HG02884 (cell line): ENCODE data around the gene C2CD2.
"Not testable (repeated sequence)": the region's sequence is repeated elsewhere in the genome, so short reads cannot be mapped to it uniquely, and the experiment has no call there.

Experiments used
- ATAC-seq: cut with Tn5 transposase; IDR thresholded peaks from one replicate; pipeline ENCODE4 v1.9.1; 2021; ENCODE audit warnings: mild to moderate bottlenecking, moderate library complexity; ENCODE audit not compliant: unreplicated experiment

The C2CD2 gene

DNA sequence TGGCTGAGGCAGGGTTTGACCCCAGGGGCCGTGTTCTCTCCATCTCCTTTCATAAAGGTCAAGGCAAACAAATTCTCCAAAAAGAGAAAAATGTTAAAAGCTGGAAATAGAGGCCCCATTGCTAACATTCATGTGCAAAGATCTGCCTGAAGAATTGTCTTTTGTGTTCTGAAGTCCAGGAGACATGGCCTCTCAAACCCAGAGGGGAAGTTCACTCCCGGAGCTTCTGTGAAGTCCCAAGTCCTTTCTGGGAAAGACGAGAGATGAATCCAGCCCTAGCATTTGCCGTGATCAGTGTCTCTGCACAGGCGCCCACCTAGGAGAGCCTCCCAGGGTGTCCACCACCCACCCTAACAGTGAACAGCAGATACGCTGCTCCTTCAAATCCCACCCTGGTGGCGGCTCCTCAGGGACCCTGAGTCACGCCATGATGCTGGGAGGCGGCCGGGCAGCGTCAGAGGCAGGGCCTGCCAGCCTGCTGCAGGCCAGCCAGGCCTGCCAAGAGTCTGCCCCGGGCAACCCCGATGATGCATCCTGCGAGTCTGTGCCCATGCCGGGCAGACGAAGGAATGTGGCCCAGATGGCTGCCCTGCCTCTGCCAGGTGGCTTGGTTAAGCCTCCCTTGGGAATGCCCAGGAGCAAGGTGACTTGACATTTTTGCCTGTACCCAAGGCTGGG lies 5.2 kb upstream of the C2CD2 start:
- no peak for ATAC-seq

- no peak for ATAC-seq
Observed at GRCh38 chr21:41957991-41958766, 4.4 kb upstream of the C2CD2 start.

DNA sequence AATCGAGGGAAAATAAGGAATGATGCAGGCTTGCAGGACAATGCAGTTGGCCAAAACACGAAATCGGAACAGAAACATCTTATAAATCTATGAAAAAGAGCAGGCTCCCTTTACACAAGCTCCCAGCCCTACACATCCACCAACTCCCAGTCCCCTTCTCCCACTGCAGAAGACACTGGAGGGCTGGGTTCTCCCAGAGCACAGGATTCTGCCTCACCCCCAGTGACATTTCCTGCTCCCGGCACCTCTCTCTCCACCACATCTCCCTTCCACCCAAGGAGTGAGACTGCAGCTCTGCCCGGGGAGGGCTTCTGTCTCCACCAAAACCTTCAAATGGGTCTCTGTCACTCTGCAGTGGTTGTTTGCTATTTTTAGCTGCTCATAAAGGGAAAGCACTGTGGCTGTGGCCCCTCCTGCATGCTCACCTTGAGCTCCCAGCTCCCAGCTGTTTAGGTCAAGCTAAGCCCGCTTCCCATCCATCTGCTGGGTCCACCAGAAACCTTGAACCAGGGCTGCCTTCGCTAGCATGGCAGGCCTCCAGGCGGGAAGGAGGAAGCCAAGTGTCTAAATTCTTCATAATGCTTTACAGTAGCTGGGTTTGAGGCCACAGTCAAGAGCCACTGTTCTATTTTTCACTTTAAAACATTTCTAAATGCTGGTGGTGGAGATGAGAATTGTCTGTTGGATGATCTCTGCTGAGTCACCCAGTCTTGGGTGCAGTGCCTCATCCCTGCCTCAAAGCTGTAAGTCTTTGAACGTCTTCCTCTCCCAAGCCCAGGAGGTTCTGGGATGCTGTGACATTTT lies 3.3 kb upstream of the C2CD2 start:
- no peak for ATAC-seq

DNA sequence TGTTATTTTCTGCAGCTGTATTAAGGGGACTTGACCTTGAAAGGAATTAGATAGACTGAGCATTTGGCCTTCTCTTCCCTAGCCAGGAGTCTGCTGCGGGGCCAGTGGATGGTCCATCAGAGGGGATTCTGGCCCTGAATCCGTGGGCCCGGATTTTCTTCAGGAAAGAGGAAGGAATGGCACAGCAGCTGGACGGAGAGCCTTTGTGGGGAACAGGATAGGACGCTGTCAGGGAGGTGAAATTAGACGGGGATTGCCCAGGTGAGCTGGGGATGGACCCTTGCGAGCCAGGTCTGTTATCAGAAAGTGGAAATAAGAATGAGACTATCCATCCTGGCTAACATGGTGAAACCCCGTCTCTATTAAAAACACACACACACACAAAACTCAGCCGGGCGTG lies 1.7 kb upstream of the C2CD2 start:
- no peak for ATAC-seq

DNA sequence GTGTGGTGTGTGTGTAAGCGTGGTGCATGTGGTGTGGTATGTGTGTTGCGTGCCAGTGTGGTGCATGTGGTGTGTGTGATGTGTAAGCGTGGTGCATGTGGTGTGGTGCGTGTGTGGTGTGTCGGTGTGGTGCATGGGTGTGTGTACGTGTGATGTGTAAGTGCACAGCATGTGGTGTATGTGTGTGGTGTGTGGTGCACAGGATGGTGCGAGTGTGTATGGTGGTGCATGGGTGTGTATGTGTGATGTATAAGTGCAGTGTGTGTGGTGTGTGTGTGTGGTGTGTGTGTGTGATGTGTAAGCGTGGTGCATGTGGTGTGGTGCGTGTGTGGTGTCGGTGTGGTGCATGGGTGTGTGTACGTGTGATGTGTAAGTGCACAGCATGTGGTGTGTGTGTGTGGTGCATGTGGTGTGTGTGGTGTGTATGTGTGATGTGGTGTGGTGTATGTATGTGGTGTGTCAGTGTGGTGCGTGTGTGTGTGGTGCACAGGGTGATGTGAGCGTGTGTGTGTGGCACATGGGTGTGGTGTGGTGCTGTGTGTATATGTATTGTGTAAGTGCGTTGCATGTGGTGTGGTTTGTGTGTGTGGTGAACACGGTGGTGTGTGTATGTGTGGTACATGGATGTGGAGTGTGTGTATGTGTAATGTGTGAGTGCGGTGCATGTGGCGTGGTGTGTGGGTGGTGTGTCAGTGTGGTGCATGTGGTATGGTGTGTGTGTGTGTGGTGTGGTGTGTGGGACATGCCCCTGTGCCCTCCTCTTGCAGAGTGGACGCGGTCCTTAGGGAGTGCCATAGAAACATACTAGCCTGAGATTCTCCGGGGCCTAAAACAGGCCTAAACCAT lies 1.1 kb upstream of the C2CD2 start:
- no peak for ATAC-seq

GRCh38 chr21:41953249-41953830 lies 478 bp downstream of the C2CD2 start:
- ATAC-seq = no peak

DNA sequence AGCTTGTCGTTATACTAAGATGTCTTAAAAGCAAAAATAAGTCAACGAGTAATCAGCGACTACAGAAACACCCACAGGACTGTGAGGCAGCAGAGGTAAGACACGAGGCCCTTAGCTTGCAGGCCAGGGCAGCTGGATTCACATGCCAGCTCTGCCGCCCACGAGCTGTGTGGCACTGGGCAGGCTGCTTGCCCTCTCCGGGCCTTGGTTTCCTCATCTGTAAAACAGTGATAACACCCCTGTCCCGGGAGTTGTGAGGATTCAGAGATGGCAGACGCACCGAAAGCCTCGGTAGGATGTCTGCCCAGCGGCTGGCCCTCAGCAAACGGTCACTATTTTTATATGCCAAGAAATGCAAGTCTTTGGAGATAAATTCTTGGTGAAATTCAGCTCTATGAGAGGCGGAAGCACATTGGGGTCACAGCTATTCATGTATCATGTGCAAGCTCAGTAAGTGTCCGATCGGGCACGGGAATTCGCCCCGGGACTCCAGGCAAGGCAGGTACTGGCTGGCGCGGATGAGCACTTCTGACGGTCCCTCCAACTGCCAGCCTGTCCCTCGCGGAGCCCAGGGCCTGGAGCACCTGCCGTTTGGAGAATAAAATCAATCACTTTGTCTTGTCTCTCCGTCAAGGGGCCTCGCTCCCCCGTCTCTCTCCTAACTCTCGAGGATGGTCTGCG lies 1.1 kb downstream of the C2CD2 start:
- ATAC-seq = no peak

GRCh38 chr21:41951876-41952567 lies 1.8 kb downstream of the C2CD2 start:
- ATAC-seq = no peak

- no peak for ATAC-seq
Observed at GRCh38 chr21:41950941-41951351, 2.9 kb downstream of the C2CD2 start.

- ATAC-seq = not testable (repeated sequence)
Observed at GRCh38 chr21:41949631-41950030, 4.2 kb downstream of the C2CD2 start.

DNA sequence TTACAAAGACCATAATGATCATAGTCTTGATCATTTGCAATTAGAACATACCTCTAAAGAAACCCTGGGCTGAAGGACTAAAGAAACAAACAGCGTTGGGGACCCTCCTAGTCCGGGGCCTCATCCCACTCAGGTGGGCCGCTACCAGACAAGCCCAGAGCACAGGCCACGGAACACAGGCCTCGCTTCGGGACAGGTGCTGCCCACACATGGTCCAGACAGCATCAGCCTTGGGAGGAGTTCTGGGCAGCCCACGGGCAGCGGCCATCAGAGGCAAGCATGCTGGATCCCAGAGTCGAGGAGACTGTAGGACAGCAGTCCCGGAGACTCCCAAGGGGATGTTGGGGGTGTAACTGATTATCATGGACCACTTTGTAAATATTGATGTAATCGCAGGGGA lies 4.9 kb downstream of the C2CD2 start:
- ATAC-seq = no peak

DNA sequence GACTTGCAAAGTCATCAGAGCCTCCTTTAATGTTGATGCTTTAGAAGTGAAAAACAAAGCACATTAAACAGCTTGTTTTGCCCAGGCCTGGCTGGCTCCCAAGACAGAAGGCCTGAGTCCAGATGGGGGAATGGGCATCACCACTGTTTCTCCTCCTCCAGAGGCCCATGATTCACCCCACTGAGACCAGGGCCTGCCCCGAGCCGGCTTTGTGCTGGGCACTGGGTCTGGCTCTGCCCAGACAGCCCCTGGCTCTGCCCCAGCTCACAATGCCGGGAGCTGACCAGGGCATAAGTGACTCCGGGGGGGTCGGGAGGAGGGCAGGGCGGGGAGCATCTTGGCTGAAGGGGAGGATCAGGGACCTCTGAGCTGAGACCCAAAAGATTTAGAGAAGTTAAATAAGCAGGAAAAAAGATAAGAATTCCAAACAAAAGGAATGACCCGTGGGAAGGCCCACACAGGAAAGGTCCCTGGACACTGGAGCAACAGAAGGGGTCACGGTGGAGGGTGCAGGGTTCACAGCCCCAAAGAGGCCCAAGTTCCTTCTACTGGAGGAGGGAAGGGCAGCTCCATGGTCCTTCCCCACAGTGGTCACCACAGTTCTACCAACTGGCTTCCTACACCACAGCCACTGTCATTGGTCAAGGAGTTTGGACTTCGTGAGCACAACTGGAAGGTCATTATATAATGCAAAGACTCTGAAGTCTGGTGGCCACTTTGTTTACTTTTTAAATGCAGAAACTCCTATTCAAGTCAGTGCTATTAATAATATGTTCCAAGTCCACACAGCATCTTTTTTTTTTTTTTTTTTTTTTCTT lies 5.5 kb downstream of the C2CD2 start:
- no peak for ATAC-seq

DNA sequence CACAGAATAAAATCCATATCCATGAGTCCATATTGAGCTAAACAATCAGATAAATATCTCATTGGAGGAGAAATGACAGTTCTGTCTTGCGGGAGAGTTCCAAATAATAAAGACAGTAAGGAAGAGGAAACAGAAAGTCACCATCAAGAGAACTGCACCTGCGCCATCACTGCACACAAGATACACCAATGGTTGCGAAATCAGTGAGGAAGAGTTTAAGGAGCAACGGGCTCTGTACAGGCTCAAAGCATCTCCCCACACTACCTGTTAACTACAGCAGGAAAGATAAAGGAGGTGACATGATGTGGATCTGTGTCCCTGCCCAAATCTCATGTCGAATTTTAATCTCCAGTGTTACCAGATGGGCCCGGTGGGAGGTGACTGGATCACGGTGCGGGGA lies 7.8 kb downstream of the C2CD2 start:
- ATAC-seq = no peak

- ATAC-seq = no peak
Observed at GRCh38 chr21:41943851-41944250, 10.0 kb downstream of the C2CD2 start.

- ATAC-seq = no peak
Observed at GRCh38 chr21:41942457-41942856, 11.4 kb downstream of the C2CD2 start.

GRCh38 chr21:41941941-41942340 lies 11.9 kb downstream of the C2CD2 start:
- ATAC-seq = no peak

GRCh38 chr21:41940431-41940830 lies 13.4 kb downstream of the C2CD2 start:
- no peak for ATAC-seq

DNA sequence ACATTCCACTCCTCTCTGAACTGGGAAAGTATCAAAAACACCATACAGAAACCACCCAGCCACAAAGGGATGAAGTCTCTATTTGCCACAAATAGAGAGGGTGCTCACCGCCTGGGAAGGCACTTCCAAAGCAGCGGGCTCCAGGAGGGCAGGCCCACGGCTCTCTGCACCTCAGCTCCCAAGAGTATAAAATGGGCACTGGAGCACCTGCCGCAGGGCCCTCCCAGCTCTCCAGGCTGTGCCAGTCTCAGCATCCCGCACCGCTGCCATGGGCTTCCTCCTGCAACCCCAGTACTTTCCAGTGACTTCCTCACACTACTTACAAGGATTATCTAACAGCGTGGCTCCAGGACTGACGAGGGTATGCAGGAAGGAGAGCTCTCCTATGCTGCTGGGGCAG lies 14.4 kb downstream of the C2CD2 start:
- ATAC-seq = no peak
